ENCODE results near the gene PFKL. TPM values are rescaled to one million over a fixed set of nuclear protein-coding genes. Genes with fewer than 3 reads are reported as not detected.

Gene PFKL
- total RNA-seq, 1 donor from 2014 or later = 48.7 TPM

- Mint-ChIP-seq H3K27me3 (ENCODE audit: insufficient read depth, low read depth) (peaks cover 2% of the 10 kb centered on the region), H3K4me1 (peaks cover 47% of the 10 kb centered on the region), H3K36me3 (no peaks in the 10 kb centered on the region), H3K9me3 (no peaks in the 10 kb centered on the region), H3K4me3 (peak overlapping the region; percentile 78), H3K27ac (peak overlapping the region; percentile 85)
- Histone ChIP-seq H3F3A (ENCODE audit: low read depth) (peaks cover 20% of the 10 kb centered on the region), H3K9ac (no peak overlapping the region), H3K9me3 (ENCODE audit: low read depth) (no peaks in the 10 kb centered on the region), H3K4me1 (peaks cover 26% of the 10 kb centered on the region), H3K36me3 (no peaks in the 10 kb centered on the region), H3K27ac (peak overlapping the region; percentile 54), H3K79me2 (ENCODE audit: low read depth) (peaks cover 16% of the 10 kb centered on the region), H4K20me1 (ENCODE audit: low read depth) (peaks cover 72% of the 10 kb centered on the region), H2AFZ (replicated peaks) (no peak overlapping the region), H3K27me3 (peaks cover 11% of the 10 kb centered on the region), H3K4me2 (peak overlapping the region; percentile 59), H3K4me3 (no peak overlapping the region)
- DNase-seq (ENCODE audit: low spot score) = no peak
- TF ChIP-seq CTCF (IDR thresholded peaks at IDR 0.05) (no peak), EZH2 (IDR thresholded peaks at IDR 0.05) (no peak), EZH2phosphoT487 (IDR thresholded peaks at IDR 0.05) (no peak)
These were observed 3.7 kb downstream of the PFKL start for GRCh38 chr21:44303490-44303981.

- Histone ChIP-seq H3K4me3 (no peak overlapping the region), H2AFZ (replicated peaks) (no peak overlapping the region), H3K9me3 (ENCODE audit: low read depth) (no peaks in the 10 kb centered on the region), H3K36me3 (no peaks in the 10 kb centered on the region), H3F3A (ENCODE audit: low read depth) (peaks cover 18% of the 10 kb centered on the region), H3K79me2 (ENCODE audit: low read depth) (peaks cover 16% of the 10 kb centered on the region), H3K4me2 (peak overlapping the region; percentile 59), H3K27ac (peak overlapping the region; percentile 54), H3K27me3 (peaks cover 6% of the 10 kb centered on the region), H4K20me1 (ENCODE audit: low read depth) (peaks cover 72% of the 10 kb centered on the region), H3K4me1 (peaks cover 29% of the 10 kb centered on the region), H3K9ac (no peak overlapping the region)
- Mint-ChIP-seq H3K4me3 (peak overlapping the region; percentile 78), H3K27me3 (ENCODE audit: insufficient read depth, low read depth) (peaks cover 4% of the 10 kb centered on the region), H3K4me1 (peaks cover 48% of the 10 kb centered on the region), H3K27ac (peak overlapping the region; percentile 85), H3K36me3 (no peaks in the 10 kb centered on the region), H3K9me3 (no peaks in the 10 kb centered on the region)
- DNase-seq (ENCODE audit: low spot score) = peak; percentile 68
- TF ChIP-seq EZH2phosphoT487 (IDR thresholded peaks at IDR 0.05) (no peak), EZH2 (IDR thresholded peaks at IDR 0.05) (no peak), CTCF (IDR thresholded peaks at IDR 0.05) (no peak)
These were observed 4.3 kb downstream of the PFKL start for GRCh38 chr21:44304011-44304616.

- Histone ChIP-seq H3F3A (ENCODE audit: low read depth) (peaks cover 16% of the 10 kb centered on the region), H3K27me3 (no peaks in the 10 kb centered on the region), H3K9ac (no peak overlapping the region), H3K4me1 (peaks cover 29% of the 10 kb centered on the region), H4K20me1 (ENCODE audit: low read depth) (peaks cover 76% of the 10 kb centered on the region), H3K9me3 (ENCODE audit: low read depth) (no peaks in the 10 kb centered on the region), H2AFZ (replicated peaks) (no peak overlapping the region), H3K4me3 (no peak overlapping the region), H3K79me2 (ENCODE audit: low read depth) (peaks cover 16% of the 10 kb centered on the region), H3K27ac (no peak overlapping the region), H3K36me3 (no peaks in the 10 kb centered on the region), H3K4me2 (no peak overlapping the region)
- H3K4me1 Mint-ChIP-seq = peaks cover 45% of the 10 kb centered on the region
- peak; percentile 61 for TF ChIP-seq CTCF (IDR thresholded peaks at IDR 0.05)
- no peak for TF ChIP-seq EZH2phosphoT487 (IDR thresholded peaks at IDR 0.05)
- H3K27ac Mint-ChIP-seq = peak overlapping the region; percentile 37
- H3K4me3 Mint-ChIP-seq = no peak overlapping the region
- H3K36me3 Mint-ChIP-seq = no peaks in the 10 kb centered on the region
- H3K9me3 Mint-ChIP-seq = no peaks in the 10 kb centered on the region
- H3K27me3 Mint-ChIP-seq (ENCODE audit: insufficient read depth, low read depth) = peaks cover 4% of the 10 kb centered on the region
- DNase-seq (ENCODE audit: low spot score) = peak; percentile 65
These were observed 5.0 kb downstream of the PFKL start for GRCh38 chr21:44304877-44305293.

Measured in neural progenitor cell (in vitro differentiated cells).